ENCODE data around the gene GRIA1. TPM values are rescaled to one million over a fixed set of nuclear protein-coding genes. Genes with fewer than 3 reads are reported as not detected.
"Not testable (repeated sequence)": the region's sequence is repeated elsewhere in the genome, so short reads cannot be mapped to it uniquely, and the experiment has no call there.

GRIA1 gene
- total RNA-seq, 2 donors from 2014 or later, result 1.2 TPM; not detected in 1

DNA sequence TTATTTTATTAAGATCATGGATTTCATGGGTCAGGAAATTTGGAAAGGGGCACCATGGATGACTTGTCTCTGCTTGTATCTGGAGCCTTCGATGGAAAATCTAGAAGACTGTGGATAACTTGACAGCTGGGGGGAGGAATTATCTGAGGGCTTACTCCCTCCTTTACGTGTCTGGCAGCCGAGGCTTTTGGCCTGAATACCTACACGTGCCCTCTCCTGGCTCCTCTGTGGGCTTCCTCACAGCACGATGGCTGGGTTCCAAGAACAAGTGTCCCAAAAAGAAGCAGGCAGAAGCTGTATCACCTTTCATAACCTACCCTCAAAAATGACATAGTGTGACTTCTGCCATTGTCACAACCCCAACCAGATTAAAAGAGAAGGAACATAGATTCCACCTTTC lies 228.9 kb downstream of the GRIA1 start:
- H3K4me3 Mint-ChIP-seq, result no peak overlapping the region
- H3K27me3 Mint-ChIP-seq (ENCODE audit: insufficient read depth), result no peaks in the 10 kb centered on the region
- H3K9me3 Mint-ChIP-seq, result peaks cover 20% of the 10 kb centered on the region
- no peaks in the 10 kb centered on the region for H3K4me1 Mint-ChIP-seq
- no peak overlapping the region for H3K27ac Mint-ChIP-seq
- peaks cover 2% of the 10 kb centered on the region for H3K36me3 Mint-ChIP-seq (ENCODE audit: low read depth)
- Histone ChIP-seq H3K4me1 (ENCODE audit: control insufficient read depth, insufficient read depth, low read length) (no peaks in the 10 kb centered on the region), H3K9me3 (ENCODE audit: control insufficient read depth, low read length) (peaks cover 17% of the 10 kb centered on the region), H3K9ac (ENCODE audit: extremely low read depth, low read length, poor library complexity, severe bottlenecking) (no peak overlapping the region), H3K27me3 (ENCODE audit: control insufficient read depth, insufficient read depth, low read length, poor library complexity, severe bottlenecking) (no peaks in the 10 kb centered on the region), H3K27ac (ENCODE audit: low read depth, low read length) (no peak overlapping the region), H3K36me3 (ENCODE audit: control insufficient read depth, insufficient read depth, low read length) (no peaks in the 10 kb centered on the region), H3K4me3 (ENCODE audit: low read length) (no peak overlapping the region)
- TF ChIP-seq CTCF (conservative IDR thresholded peaks at IDR 0.05), result no peak
- DNase-seq, result no peak
- WGBS, 2 experiments (ENCODE audit: insufficient coverage in 1 of 2, insufficient read length in 1 of 2), result 80 to 92% methylated on average over 1 to 5 of the region's 5 CpGs

DNA sequence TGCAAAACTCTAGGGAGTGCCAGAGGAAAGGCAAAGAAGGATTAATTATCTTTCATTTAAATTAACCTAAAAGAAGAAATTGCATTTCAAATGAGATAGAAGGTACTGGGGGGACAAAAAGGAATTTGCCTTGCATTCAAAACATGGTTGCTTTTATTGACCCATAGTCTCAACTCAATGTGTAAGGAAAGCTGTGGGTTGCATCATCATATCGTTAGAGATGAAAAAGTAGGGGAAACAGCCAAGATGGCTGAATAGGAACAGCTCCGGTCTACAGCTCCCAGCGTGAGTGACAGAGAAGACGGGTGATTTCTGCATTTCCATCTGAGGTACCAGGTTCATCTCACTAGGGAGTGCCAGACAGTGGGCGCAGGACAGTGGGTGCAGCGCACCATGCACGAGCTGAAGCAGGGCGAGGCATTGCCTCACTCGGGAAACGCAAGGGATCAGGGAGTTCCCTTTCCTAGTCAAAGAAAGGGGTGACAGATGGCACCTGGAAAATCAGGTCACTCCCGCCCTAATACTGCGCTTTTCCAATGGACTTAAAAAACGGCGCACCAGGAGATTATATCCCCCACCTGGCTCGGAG lies 232.6 kb downstream of the GRIA1 start:
- H3K9me3 Mint-ChIP-seq, result peaks cover 23% of the 10 kb centered on the region
- H3K36me3 ChIP-seq (ENCODE audit: control insufficient read depth, insufficient read depth, low read length); H3K36me3 Mint-ChIP-seq (ENCODE audit: low read depth); DNase-seq; H3K9ac ChIP-seq (ENCODE audit: extremely low read depth, low read length, poor library complexity, severe bottlenecking); H3K4me1 ChIP-seq (ENCODE audit: control insufficient read depth, insufficient read depth, low read length); H3K27me3 ChIP-seq (ENCODE audit: control insufficient read depth, insufficient read depth, low read length, poor library complexity, severe bottlenecking); H3K27ac ChIP-seq (ENCODE audit: low read depth, low read length); H3K4me1 Mint-ChIP-seq; H3K4me3 ChIP-seq (ENCODE audit: low read length); H3K27me3 Mint-ChIP-seq (ENCODE audit: insufficient read depth); H3K4me3 Mint-ChIP-seq; H3K27ac Mint-ChIP-seq: not testable (repeated sequence)
- peaks cover 17% of the 10 kb centered on the region for H3K9me3 ChIP-seq (ENCODE audit: control insufficient read depth, low read length)
- 95 to 97% methylated on average over 4 to 15 of the region's 15 CpGs for WGBS, 2 experiments (ENCODE audit: insufficient coverage in 1 of 2, insufficient read length in 1 of 2)

DNA sequence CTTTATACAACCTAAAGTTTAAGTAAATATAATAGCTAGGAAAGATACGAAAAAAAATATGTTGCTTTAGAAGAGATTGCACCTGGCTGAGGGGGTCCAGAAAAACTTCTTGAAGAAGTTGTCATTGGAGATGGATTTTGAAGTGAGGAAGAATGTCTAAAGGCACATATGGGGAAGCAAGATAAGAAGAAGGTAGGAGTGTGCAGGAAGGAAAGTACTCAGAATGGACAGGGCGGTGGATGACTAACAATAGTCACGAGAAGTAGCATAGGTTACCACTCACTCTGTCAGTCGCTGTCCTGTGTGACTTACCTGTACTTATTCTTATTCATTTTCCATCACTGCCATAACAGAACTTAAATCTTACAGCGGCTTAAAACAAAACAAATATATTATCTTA lies 251.6 kb downstream of the GRIA1 start:
- Histone ChIP-seq H3K9me3 (ENCODE audit: control insufficient read depth, low read length) (no peaks in the 10 kb centered on the region), H3K4me3 (ENCODE audit: low read length) (no peak overlapping the region), H3K36me3 (ENCODE audit: control insufficient read depth, insufficient read depth, low read length) (no peaks in the 10 kb centered on the region), H3K4me1 (ENCODE audit: control insufficient read depth, insufficient read depth, low read length) (no peaks in the 10 kb centered on the region), H3K9ac (ENCODE audit: extremely low read depth, low read length, poor library complexity, severe bottlenecking) (no peak overlapping the region), H3K27me3 (ENCODE audit: control insufficient read depth, insufficient read depth, low read length, poor library complexity, severe bottlenecking) (no peaks in the 10 kb centered on the region), H3K27ac (ENCODE audit: low read depth, low read length) (no peak overlapping the region)
- no peak for TF ChIP-seq CTCF (conservative IDR thresholded peaks at IDR 0.05)
- peaks cover 4% of the 10 kb centered on the region for H3K27me3 Mint-ChIP-seq (ENCODE audit: insufficient read depth)
- H3K27ac Mint-ChIP-seq, result no peak overlapping the region
- no peak for DNase-seq
- peaks cover 2% of the 10 kb centered on the region for H3K9me3 Mint-ChIP-seq
- H3K4me3 Mint-ChIP-seq, result no peak overlapping the region
- H3K36me3 Mint-ChIP-seq (ENCODE audit: low read depth), result no peaks in the 10 kb centered on the region
- 89 to 100% methylated on average over 1 to 5 of the region's 5 CpGs for WGBS, 2 experiments (ENCODE audit: insufficient coverage in 1 of 2, insufficient read length in 1 of 2)
- no peaks in the 10 kb centered on the region for H3K4me1 Mint-ChIP-seq

DNA sequence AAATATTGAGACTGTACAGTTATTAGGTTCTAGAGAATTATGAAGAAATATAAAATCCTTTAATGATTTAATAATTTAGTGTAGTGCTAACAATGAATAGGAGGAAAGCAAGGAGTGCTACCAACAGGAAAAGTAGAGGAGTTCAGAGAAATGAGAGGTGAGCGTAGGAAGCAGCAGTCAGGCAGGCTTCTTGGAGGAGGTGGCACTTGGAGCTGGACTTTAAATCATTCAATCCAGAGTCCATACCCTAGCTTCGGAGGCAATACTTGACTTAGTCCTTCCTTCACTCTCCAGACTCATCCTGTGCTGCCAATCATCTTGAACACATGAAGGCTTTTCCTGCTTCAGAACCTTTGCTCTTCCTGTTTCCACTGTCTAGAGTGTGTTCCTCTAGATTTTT lies 254.3 kb downstream of the GRIA1 start:
- no peak overlapping the region for H3K4me3 Mint-ChIP-seq
- Histone ChIP-seq H3K4me1 (ENCODE audit: control insufficient read depth, insufficient read depth, low read length) (no peaks in the 10 kb centered on the region), H3K27ac (ENCODE audit: low read depth, low read length) (no peak overlapping the region), H3K27me3 (ENCODE audit: control insufficient read depth, insufficient read depth, low read length, poor library complexity, severe bottlenecking) (no peaks in the 10 kb centered on the region), H3K36me3 (ENCODE audit: control insufficient read depth, insufficient read depth, low read length) (no peaks in the 10 kb centered on the region), H3K9ac (ENCODE audit: extremely low read depth, low read length, poor library complexity, severe bottlenecking) (no peak overlapping the region), H3K4me3 (ENCODE audit: low read length) (no peak overlapping the region), H3K9me3 (ENCODE audit: control insufficient read depth, low read length) (no peaks in the 10 kb centered on the region)
- no peaks in the 10 kb centered on the region for H3K36me3 Mint-ChIP-seq (ENCODE audit: low read depth)
- TF ChIP-seq CTCF (conservative IDR thresholded peaks at IDR 0.05), result no peak
- H3K27me3 Mint-ChIP-seq (ENCODE audit: insufficient read depth), result peaks cover 4% of the 10 kb centered on the region
- 91 to 96% methylated on average over 2 of the region's 2 CpGs for WGBS, 2 experiments (ENCODE audit: insufficient coverage in 1 of 2, insufficient read length in 1 of 2)
- H3K27ac Mint-ChIP-seq, result no peak overlapping the region
- no peaks in the 10 kb centered on the region for H3K4me1 Mint-ChIP-seq
- DNase-seq, result no peak
- H3K9me3 Mint-ChIP-seq, result peaks cover 2% of the 10 kb centered on the region

Measured in endodermal cell (in vitro differentiated cells).